CD4-positive, alpha-beta T cell (primary cell): ENCODE results near the gene SPATA12. TPM values are rescaled to one million over a fixed set of nuclear protein-coding genes. Genes with fewer than 3 reads are reported as not detected.

Experiments
- ATAC-seq: fragments of 200-7000 bp; cut with Tn5 transposase; one replicate; pipeline ENCODE4 v1.10.0; 2022; ENCODE audit warnings: mild to moderate bottlenecking; ENCODE audit not compliant: poor library complexity
- CTCF ChIA-PET: fragments of 350-600 bp; sonication (Branson Sonifier 250); formaldehyde crosslinking; loops from one replicate; lab custom pipeline; 2021; ENCODE audit warnings: antibody characterized with exemption, inconsistent platforms; lab: Charles Lee
- POLR2A ChIA-PET: fragments of 350-600 bp; sonication (Branson Sonifier 250); formaldehyde crosslinking; loops from one replicate; lab custom pipeline; 2021; ENCODE audit warnings: antibody characterized with exemption, inconsistent platforms; lab: Charles Lee
- DNase-seq, 14 experiments: peaks; one replicate each; pipeline ENCODE4 v3.0.0-alpha.2; 2013 to 2020; ENCODE audit warnings: mixed read lengths in 2 of 14
- H3K27ac ChIP-seq, 2 donors: one replicate each; pipeline versions ENCODE4 v1.5.1 to v1.7.0; 2013; ENCODE audit warnings: low read length in 2 of 2, low read depth in 1 of 2, mild to moderate bottlenecking in 1 of 2
- H3K27me3 ChIP-seq, 2 experiments: 1 replicate in 1 of 2; 2 replicates in 1 of 2; pipeline versions ENCODE4 v1.6.1 to v1.7.0; 2013; ENCODE audit warnings: low read length in 2 of 2, control low read depth in 1 of 2, mild to moderate bottlenecking in 1 of 2, moderate library complexity in 1 of 2; ENCODE audit not compliant: insufficient read depth in 2 of 2, control insufficient read depth in 1 of 2
- H3K36me3 ChIP-seq: one replicate; pipeline ENCODE4 v1.6.1; 2013; ENCODE audit warnings: low read length, control low read depth; ENCODE audit not compliant: insufficient read depth
- H3K4me1 ChIP-seq: one replicate; pipeline ENCODE4 v1.6.1; 2013; ENCODE audit warnings: low read length, control low read depth; ENCODE audit not compliant: insufficient read depth
- H3K4me3 ChIP-seq: one replicate; pipeline ENCODE4 v1.5.1; 2013; ENCODE audit warnings: mild to moderate bottlenecking, low read length, moderate library complexity
- H3K9me3 ChIP-seq, 2 experiments: 1 replicate in 1 of 2; 2 replicates in 1 of 2; pipeline versions ENCODE4 v1.6.1 to v1.7.0; 2013; ENCODE audit warnings: low read length in 2 of 2, mild to moderate bottlenecking in 2 of 2, control low read depth in 1 of 2, moderate library complexity in 1 of 2; ENCODE audit not compliant: control insufficient read depth in 1 of 2, insufficient read depth in 1 of 2
- H3K27ac Mint-ChIP-seq: one replicate; pipeline ENCODE4 v1.8.0; 2020; ENCODE audit warnings: mixed read lengths
- H3K27me3 Mint-ChIP-seq: one replicate; pipeline ENCODE4 v1.8.0; 2021; ENCODE audit warnings: mixed read lengths
- H3K36me3 Mint-ChIP-seq: one replicate; pipeline ENCODE4 v1.8.0; 2021; ENCODE audit warnings: low read depth, mixed read lengths
- H3K4me1 Mint-ChIP-seq: one replicate; pipeline ENCODE4 v1.8.0; 2021; ENCODE audit warnings: low read depth, mixed read lengths
- H3K4me3 Mint-ChIP-seq: one replicate; pipeline ENCODE4 v1.8.0; 2020; ENCODE audit warnings: mild to moderate bottlenecking, mixed read lengths
- H3K9me3 Mint-ChIP-seq: one replicate; pipeline ENCODE4 v1.8.0; 2020; ENCODE audit warnings: mixed read lengths
- intact Hi-C, 2 experiments: fragments of 100-400 bp; cut with DNase I in 1 of 2; cut with micrococcal nuclease in 1 of 2; formaldehyde crosslinking; loops; one replicate each; pipeline versions ENCODE4 v1.15.1 to v1.9.0; 2023 to 2025; cut with DNase I, micrococcal nuclease
- total RNA-seq, 174 experiments: library from RNA in 2 of 174; stranded (reverse) in 2 of 174; gene quantifications; one replicate each; pipeline ENCODE4 v1.2.3 and lab custom pipeline; 2021 to 2026
- TF ChIP-seq, protein P1 (sequence below): fragments of 200-600 bp; IDR thresholded peaks from one replicate; pipeline ENCODE4 v1.8.0; 2022; ENCODE audit warnings: antibody characterized with exemption, mild to moderate bottlenecking

Gene SPATA12
- total RNA-seq, 2 experiments from 2014 or later = not detected

DNA sequence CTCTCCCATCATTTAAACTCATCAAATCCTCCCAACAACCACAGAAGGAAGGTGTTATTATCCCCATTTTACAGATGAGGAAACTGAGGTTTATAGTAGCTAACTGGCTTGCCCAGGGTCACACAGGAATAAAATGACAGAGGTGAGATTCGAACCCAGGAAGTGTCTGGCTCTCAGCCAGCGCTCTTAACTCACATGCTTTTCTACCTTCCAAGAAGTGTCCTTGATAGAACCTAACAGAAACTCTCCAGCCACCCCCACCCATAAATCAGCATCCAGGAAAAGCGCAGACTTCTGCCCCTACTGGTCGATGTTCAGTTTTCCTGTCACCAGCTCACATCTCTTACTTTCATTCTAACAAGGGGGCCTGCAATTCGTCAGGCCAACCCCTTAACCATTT is 51.7 kb downstream of the SPATA12 start:
- Mint-ChIP-seq H3K4me3 (no peak overlapping the region), H3K27me3 (peaks cover 12% of the 10 kb centered on the region), H3K36me3 (no peaks in the 10 kb centered on the region), H3K27ac (no peak overlapping the region), H3K4me1 (no peaks in the 10 kb centered on the region), H3K9me3 (no peaks in the 10 kb centered on the region)
- CTCF ChIA-PET = no interaction called here
- H3K27ac ChIP-seq = no peak overlapping the region
- no peaks in the 10 kb centered on the region for H3K36me3 ChIP-seq
- DNase-seq (no peak), ATAC-seq (no peak)
- TF ChIP-seq, protein P1, sequence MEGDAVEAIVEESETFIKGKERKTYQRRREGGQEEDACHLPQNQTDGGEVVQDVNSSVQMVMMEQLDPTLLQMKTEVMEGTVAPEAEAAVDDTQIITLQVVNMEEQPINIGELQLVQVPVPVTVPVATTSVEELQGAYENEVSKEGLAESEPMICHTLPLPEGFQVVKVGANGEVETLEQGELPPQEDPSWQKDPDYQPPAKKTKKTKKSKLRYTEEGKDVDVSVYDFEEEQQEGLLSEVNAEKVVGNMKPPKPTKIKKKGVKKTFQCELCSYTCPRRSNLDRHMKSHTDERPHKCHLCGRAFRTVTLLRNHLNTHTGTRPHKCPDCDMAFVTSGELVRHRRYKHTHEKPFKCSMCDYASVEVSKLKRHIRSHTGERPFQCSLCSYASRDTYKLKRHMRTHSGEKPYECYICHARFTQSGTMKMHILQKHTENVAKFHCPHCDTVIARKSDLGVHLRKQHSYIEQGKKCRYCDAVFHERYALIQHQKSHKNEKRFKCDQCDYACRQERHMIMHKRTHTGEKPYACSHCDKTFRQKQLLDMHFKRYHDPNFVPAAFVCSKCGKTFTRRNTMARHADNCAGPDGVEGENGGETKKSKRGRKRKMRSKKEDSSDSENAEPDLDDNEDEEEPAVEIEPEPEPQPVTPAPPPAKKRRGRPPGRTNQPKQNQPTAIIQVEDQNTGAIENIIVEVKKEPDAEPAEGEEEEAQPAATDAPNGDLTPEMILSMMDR = no peak
- no peaks in the 10 kb centered on the region for H3K4me1 ChIP-seq
- peaks cover 0 to 1% of the 10 kb centered on the region in 2 experiments for H3K27me3 ChIP-seq
- H3K9me3 ChIP-seq = no peaks in the 10 kb centered on the region
- intact Hi-C loops = no loop called here
- no peak overlapping the region for H3K4me3 ChIP-seq
- POLR2A ChIA-PET = no interaction called here

- intact Hi-C loops = no loop called here
- TF ChIP-seq, protein P1 = no peak
- Histone ChIP-seq H3K36me3 (no peaks in the 10 kb centered on the region), H3K4me1 (no peaks in the 10 kb centered on the region), H3K4me3 (no peak overlapping the region), H3K27me3 (peaks cover 0 to 2% of the 10 kb centered on the region in 2 experiments), H3K27ac (no peak overlapping the region), H3K9me3 (no peaks in the 10 kb centered on the region)
- Mint-ChIP-seq H3K27me3 (peaks cover 12% of the 10 kb centered on the region), H3K4me3 (no peak overlapping the region), H3K36me3 (no peaks in the 10 kb centered on the region), H3K27ac (no peak overlapping the region), H3K4me1 (no peaks in the 10 kb centered on the region), H3K9me3 (no peaks in the 10 kb centered on the region)
- DNase-seq = no peak
- ChIA-PET CTCF (no interaction called here), POLR2A (no interaction called here)
- ATAC-seq = no peak
These were observed 56.0 kb downstream of the SPATA12 start for GRCh38 chr3:57116501-57116900.

DNA sequence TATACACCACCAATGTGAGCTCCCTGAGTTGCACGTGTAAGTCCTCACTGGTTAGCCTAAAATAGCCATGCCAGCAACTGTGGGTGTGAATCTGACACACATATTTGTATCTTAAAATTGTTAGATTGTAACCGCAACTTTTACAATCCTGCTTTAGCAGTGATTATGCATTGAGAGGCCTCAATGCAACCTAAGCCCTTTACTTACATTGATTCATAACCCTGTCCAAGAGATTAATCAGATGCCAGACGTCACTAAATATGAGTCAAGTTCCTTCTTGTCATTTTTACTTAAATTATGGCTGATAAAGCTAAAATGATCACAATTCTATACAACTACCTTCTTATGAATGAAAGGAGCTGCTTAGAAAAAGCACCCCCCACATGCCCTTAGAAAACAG is 57.8 kb downstream of the SPATA12 start:
- Histone ChIP-seq H3K36me3 (no peaks in the 10 kb centered on the region), H3K27me3 (peaks cover 0 to 2% of the 10 kb centered on the region in 2 experiments), H3K4me1 (no peaks in the 10 kb centered on the region), H3K4me3 (no peak overlapping the region), H3K9me3 (no peaks in the 10 kb centered on the region), H3K27ac (no peak overlapping the region)
- no peak for ATAC-seq
- intact Hi-C loops = no loop called here
- POLR2A ChIA-PET = no interaction called here
- Mint-ChIP-seq H3K27ac (no peak overlapping the region), H3K4me1 (no peaks in the 10 kb centered on the region), H3K36me3 (no peaks in the 10 kb centered on the region), H3K27me3 (peaks cover 20% of the 10 kb centered on the region), H3K4me3 (no peak overlapping the region), H3K9me3 (no peaks in the 10 kb centered on the region)
- TF ChIP-seq, protein P1 = no peak
- DNase-seq = no peak
- CTCF ChIA-PET = interaction anchor here (0.6 kb wide), 1 partner anchor 744 kb away, joined by 4 read pairs; no protein-coding TSS in a partner anchor
